HG03342 (cell line): ENCODE data around the gene AGPAT1.
"Not testable (repeated sequence)": the region's sequence is repeated elsewhere in the genome, so short reads cannot be mapped to it uniquely, and the experiment has no call there.

Source experiments
- ATAC-seq: cut with Tn5 transposase; IDR thresholded peaks from one replicate; pipeline ENCODE4 v1.9.1; 2021; ENCODE audit warnings: mild to moderate bottlenecking, moderate library complexity; ENCODE audit not compliant: unreplicated experiment

AGPAT1 gene

GRCh38 chr6:32187725-32188380 is 12.0 kb upstream of the AGPAT1 start:
- not testable (repeated sequence) for ATAC-seq

- ATAC-seq, result no peak
Observed at GRCh38 chr6:32187009-32187709, 11.3 kb upstream of the AGPAT1 start.

GRCh38 chr6:32186151-32186840 is 10.4 kb upstream of the AGPAT1 start:
- ATAC-seq, result not testable (repeated sequence)

GRCh38 chr6:32185681-32186131 is 9.8 kb upstream of the AGPAT1 start:
- ATAC-seq, result not testable (repeated sequence)

GRCh38 chr6:32184084-32184640 is 8.3 kb upstream of the AGPAT1 start, which contains the start of gene AGER:
TSS of gene AGER (minus strand) at chr6:32184253. CDS start at chr6:32184222, 31 bp downstream.
- no peak for ATAC-seq

GRCh38 chr6:32183483-32184083 is 7.7 kb upstream of the AGPAT1 start:
- no peak for ATAC-seq

- ATAC-seq, result no peak
Observed at GRCh38 chr6:32183030-32183429, 7.1 kb upstream of the AGPAT1 start.

GRCh38 chr6:32182555-32182981 is 6.7 kb upstream of the AGPAT1 start:
- no peak for ATAC-seq

- no peak for ATAC-seq
Observed at GRCh38 chr6:32181915-32182529, 6.1 kb upstream of the AGPAT1 start.

- ATAC-seq, result no peak
Observed at GRCh38 chr6:32181148-32181702, 5.3 kb upstream of the AGPAT1 start.

GRCh38 chr6:32179766-32180405 is 4.0 kb upstream of the AGPAT1 start:
- no peak for ATAC-seq

GRCh38 chr6:32178547-32179440 is 2.9 kb upstream of the AGPAT1 start:
- no peak for ATAC-seq

GRCh38 chr6:32177788-32178546 is 2.1 kb upstream of the AGPAT1 start, which contains the start of gene RNF5:
TSS of gene RNF5 (plus strand) at chr6:32178405. CDS start at chr6:32178512, 107 bp downstream.
- ATAC-seq, result peak; percentile 70

- no peak for ATAC-seq
Observed at GRCh38 chr6:32177183-32177787, 1.4 kb upstream of the AGPAT1 start.

- ATAC-seq, result no peak
Observed at GRCh38 chr6:32176476-32177182, 745 bp upstream of the AGPAT1 start.

- no peak for ATAC-seq
Observed at GRCh38 chr6:32175322-32175710, 568 bp downstream of the AGPAT1 start.

GRCh38 chr6:32174416-32174815 is 1.5 kb downstream of the AGPAT1 start:
- no peak for ATAC-seq
